Measurements from ENCODE around the gene PURA.

DNA sequence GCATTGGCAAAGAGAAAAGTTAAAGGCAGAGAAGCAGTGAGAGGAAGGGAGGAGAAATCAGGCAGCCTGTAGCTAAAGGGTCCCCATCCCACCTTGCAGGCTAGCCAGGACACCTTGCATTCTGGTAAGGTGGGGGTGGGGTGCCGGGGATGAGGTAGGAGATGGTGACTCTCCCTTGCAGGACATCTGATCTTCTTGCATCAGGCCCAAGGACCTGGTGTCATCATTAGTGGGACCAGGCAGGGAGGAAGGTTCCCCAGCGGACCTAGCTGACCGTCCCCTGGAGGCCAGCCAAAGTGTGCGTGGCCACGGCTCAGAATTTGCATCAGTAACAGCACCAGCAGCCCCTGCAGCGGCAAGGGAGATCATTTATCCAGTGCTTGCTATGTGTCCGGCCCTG is 39.3 kb downstream of the PURA start:
- TF ChIP-seq, protein P1, sequence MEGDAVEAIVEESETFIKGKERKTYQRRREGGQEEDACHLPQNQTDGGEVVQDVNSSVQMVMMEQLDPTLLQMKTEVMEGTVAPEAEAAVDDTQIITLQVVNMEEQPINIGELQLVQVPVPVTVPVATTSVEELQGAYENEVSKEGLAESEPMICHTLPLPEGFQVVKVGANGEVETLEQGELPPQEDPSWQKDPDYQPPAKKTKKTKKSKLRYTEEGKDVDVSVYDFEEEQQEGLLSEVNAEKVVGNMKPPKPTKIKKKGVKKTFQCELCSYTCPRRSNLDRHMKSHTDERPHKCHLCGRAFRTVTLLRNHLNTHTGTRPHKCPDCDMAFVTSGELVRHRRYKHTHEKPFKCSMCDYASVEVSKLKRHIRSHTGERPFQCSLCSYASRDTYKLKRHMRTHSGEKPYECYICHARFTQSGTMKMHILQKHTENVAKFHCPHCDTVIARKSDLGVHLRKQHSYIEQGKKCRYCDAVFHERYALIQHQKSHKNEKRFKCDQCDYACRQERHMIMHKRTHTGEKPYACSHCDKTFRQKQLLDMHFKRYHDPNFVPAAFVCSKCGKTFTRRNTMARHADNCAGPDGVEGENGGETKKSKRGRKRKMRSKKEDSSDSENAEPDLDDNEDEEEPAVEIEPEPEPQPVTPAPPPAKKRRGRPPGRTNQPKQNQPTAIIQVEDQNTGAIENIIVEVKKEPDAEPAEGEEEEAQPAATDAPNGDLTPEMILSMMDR (IDR thresholded peaks at IDR 0.05; ENCODE audit: poor library complexity, severe bottlenecking): no peak
- TF ChIP-seq POLR2AphosphoS5 (IDR thresholded peaks at IDR 0.05): no peak
- no peak for TF ChIP-seq EZH2 (IDR thresholded peaks at IDR 0.05; ENCODE audit: borderline replicate concordance, insufficient read depth, low read length, poor library complexity, severe bottlenecking)
- no peak for TF ChIP-seq EP300 (conservative IDR thresholded peaks at IDR 0.05; ENCODE audit: poor library complexity, severe bottlenecking)
- TF ChIP-seq SMC3 (conservative IDR thresholded peaks at IDR 0.05; ENCODE audit: poor library complexity): no peak
- TF ChIP-seq RAD21 (conservative IDR thresholded peaks at IDR 0.05): no peak
- TF ChIP-seq TAF1 (IDR thresholded peaks at IDR 0.05; ENCODE audit: low read depth): no peak
- TF ChIP-seq, protein P2, sequence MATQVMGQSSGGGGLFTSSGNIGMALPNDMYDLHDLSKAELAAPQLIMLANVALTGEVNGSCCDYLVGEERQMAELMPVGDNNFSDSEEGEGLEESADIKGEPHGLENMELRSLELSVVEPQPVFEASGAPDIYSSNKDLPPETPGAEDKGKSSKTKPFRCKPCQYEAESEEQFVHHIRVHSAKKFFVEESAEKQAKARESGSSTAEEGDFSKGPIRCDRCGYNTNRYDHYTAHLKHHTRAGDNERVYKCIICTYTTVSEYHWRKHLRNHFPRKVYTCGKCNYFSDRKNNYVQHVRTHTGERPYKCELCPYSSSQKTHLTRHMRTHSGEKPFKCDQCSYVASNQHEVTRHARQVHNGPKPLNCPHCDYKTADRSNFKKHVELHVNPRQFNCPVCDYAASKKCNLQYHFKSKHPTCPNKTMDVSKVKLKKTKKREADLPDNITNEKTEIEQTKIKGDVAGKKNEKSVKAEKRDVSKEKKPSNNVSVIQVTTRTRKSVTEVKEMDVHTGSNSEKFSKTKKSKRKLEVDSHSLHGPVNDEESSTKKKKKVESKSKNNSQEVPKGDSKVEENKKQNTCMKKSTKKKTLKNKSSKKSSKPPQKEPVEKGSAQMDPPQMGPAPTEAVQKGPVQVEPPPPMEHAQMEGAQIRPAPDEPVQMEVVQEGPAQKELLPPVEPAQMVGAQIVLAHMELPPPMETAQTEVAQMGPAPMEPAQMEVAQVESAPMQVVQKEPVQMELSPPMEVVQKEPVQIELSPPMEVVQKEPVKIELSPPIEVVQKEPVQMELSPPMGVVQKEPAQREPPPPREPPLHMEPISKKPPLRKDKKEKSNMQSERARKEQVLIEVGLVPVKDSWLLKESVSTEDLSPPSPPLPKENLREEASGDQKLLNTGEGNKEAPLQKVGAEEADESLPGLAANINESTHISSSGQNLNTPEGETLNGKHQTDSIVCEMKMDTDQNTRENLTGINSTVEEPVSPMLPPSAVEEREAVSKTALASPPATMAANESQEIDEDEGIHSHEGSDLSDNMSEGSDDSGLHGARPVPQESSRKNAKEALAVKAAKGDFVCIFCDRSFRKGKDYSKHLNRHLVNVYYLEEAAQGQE (IDR thresholded peaks at IDR 0.05; ENCODE audit: borderline replicate concordance): no peak
- no peak for TF ChIP-seq MXI1 (conservative IDR thresholded peaks at IDR 0.05; ENCODE audit: poor library complexity, severe bottlenecking)
